OCI-LY1 (cell line): ENCODE data around the gene KIFAP3.

Experiments
- H2AFZ ChIP-seq: fragments of 200-600 bp; sonication (generic), shearing (Covaris generic); 2 replicates; pipeline ENCODE4 v1.6.0; 2014; ENCODE audit warnings: antibody characterized with exemption, mild to moderate bottlenecking, low read length
- H3F3A ChIP-seq: fragments of 200-600 bp; sonication (generic), shearing (Covaris generic); 2 replicates; pipeline ENCODE4 v1.6.0; 2014; ENCODE audit warnings: mild to moderate bottlenecking, antibody characterized with exemption, low read length, moderate library complexity; ENCODE audit not compliant: insufficient read depth
- H3K27ac ChIP-seq: fragments of 200-600 bp; sonication (generic); 2 replicates; pipeline ENCODE4 v1.5.1; 2014; ENCODE audit warnings: low read length, mixed run types, mild to moderate bottlenecking, low read depth; ENCODE audit not compliant: poor library complexity, severe bottlenecking
- H3K27me3 ChIP-seq: fragments of 200-600 bp; sonication (generic); 2 replicates; pipeline ENCODE4 v1.6.0; 2014; ENCODE audit warnings: antibody characterized with exemption, mild to moderate bottlenecking, low read length, moderate library complexity; ENCODE audit not compliant: insufficient read depth
- H3K36me3 ChIP-seq: fragments of 200-600 bp; sonication (generic); 2 replicates; pipeline ENCODE4 v1.6.1; 2014; ENCODE audit warnings: mild to moderate bottlenecking, antibody characterized with exemption, low read length, moderate library complexity, mixed read lengths; ENCODE audit not compliant: insufficient read depth
- H3K4me1 ChIP-seq: fragments of 200-600 bp; sonication (generic); 2 replicates; pipeline ENCODE4 v1.5.1; 2014; ENCODE audit warnings: mild to moderate bottlenecking, low read length, moderate library complexity; ENCODE audit not compliant: insufficient read depth, severe bottlenecking
- H3K4me2 ChIP-seq: fragments of 200-600 bp; sonication (generic), shearing (Covaris generic); 2 replicates; pipeline ENCODE4 v1.6.1; 2014; ENCODE audit warnings: low read length
- H3K4me3 ChIP-seq: fragments of 200-600 bp; sonication (generic); 2 replicates; pipeline ENCODE4 v1.5.1; 2014; ENCODE audit warnings: low read length, low read depth, mild to moderate bottlenecking, mixed read lengths; ENCODE audit not compliant: poor library complexity, severe bottlenecking
- H3K79me2 ChIP-seq: fragments of 200-600 bp; shearing (Covaris generic); 2 replicates; pipeline ENCODE4 v1.6.1; 2016; ENCODE audit warnings: mixed run types, low read length, mixed read lengths; ENCODE audit not compliant: insufficient read depth
- H3K9ac ChIP-seq: fragments of 200-600 bp; sonication (generic), shearing (Covaris generic); 2 replicates; pipeline ENCODE4 v1.6.1; 2014; ENCODE audit warnings: mild to moderate bottlenecking, low read length, mixed read lengths
- H3K9me2 ChIP-seq: fragments of 200-600 bp; sonication (generic), shearing (Covaris generic); 2 replicates; pipeline ENCODE4 v1.6.1; 2014; ENCODE audit warnings: low read depth, mild to moderate bottlenecking, low read length, mixed read lengths
- H3K9me3 ChIP-seq: fragments of 200-600 bp; shearing (Covaris generic); 2 replicates; pipeline ENCODE4 v1.6.1; 2014; ENCODE audit warnings: low read length, mixed read lengths
- H4K20me1 ChIP-seq: fragments of 200-600 bp; sonication (generic), shearing (Covaris generic); 2 replicates; pipeline ENCODE4 v1.6.0; 2016; ENCODE audit warnings: mild to moderate bottlenecking, low read length; ENCODE audit not compliant: insufficient read depth
- EZH2 ChIP-seq: fragments of 200-600 bp; sonication (generic), shearing (Covaris generic); IDR thresholded peaks from 2 replicates; pipeline ENCODE4 v1.8.0; 2017; ENCODE audit warnings: borderline replicate concordance, mixed run types, mild to moderate bottlenecking, antibody characterized with exemption, low read length, moderate library complexity, mixed read lengths
- TF ChIP-seq, protein P1 (sequence below): fragments of 200-600 bp; sonication (generic), shearing (Covaris generic); IDR thresholded peaks from 2 replicates; pipeline ENCODE4 v1.5.1; 2017; ENCODE audit warnings: mild to moderate bottlenecking, antibody characterized with exemption, low read length, moderate library complexity, mixed read lengths

The KIFAP3 gene

GRCh38 chr1:169904834-169905233 lies 169.7 kb downstream of the KIFAP3 start:
- no peak overlapping the region for H3K4me2 ChIP-seq
- no peak overlapping the region for H3K9ac ChIP-seq
- H3K27ac ChIP-seq: no peak overlapping the region
- no peaks in the 10 kb centered on the region for H3K9me3 ChIP-seq
- no peak for TF ChIP-seq EZH2
- TF ChIP-seq, protein P1, sequence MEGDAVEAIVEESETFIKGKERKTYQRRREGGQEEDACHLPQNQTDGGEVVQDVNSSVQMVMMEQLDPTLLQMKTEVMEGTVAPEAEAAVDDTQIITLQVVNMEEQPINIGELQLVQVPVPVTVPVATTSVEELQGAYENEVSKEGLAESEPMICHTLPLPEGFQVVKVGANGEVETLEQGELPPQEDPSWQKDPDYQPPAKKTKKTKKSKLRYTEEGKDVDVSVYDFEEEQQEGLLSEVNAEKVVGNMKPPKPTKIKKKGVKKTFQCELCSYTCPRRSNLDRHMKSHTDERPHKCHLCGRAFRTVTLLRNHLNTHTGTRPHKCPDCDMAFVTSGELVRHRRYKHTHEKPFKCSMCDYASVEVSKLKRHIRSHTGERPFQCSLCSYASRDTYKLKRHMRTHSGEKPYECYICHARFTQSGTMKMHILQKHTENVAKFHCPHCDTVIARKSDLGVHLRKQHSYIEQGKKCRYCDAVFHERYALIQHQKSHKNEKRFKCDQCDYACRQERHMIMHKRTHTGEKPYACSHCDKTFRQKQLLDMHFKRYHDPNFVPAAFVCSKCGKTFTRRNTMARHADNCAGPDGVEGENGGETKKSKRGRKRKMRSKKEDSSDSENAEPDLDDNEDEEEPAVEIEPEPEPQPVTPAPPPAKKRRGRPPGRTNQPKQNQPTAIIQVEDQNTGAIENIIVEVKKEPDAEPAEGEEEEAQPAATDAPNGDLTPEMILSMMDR: no peak
- H3F3A ChIP-seq: no peaks in the 10 kb centered on the region
- no peaks in the 10 kb centered on the region for H3K79me2 ChIP-seq
- H4K20me1 ChIP-seq: no peaks in the 10 kb centered on the region
- H3K27me3 ChIP-seq: peaks cover 6% of the 10 kb centered on the region; the same call in 1 of the 2 replicates
- no peak overlapping the region for H3K4me3 ChIP-seq
- no peak overlapping the region for H2AFZ ChIP-seq
- no peaks in the 10 kb centered on the region for H3K9me2 ChIP-seq
- no peaks in the 10 kb centered on the region for H3K4me1 ChIP-seq
- no peaks in the 10 kb centered on the region for H3K36me3 ChIP-seq

GRCh38 chr1:169902751-169903150 lies 171.7 kb downstream of the KIFAP3 start:
- no peaks in the 10 kb centered on the region for H3K79me2 ChIP-seq
- H3K4me2 ChIP-seq: no peak overlapping the region
- no peak overlapping the region for H2AFZ ChIP-seq
- no peaks in the 10 kb centered on the region for H3K9me2 ChIP-seq
- H3K4me1 ChIP-seq: no peaks in the 10 kb centered on the region
- H3K4me3 ChIP-seq: no peak overlapping the region
- H3K36me3 ChIP-seq: no peaks in the 10 kb centered on the region
- no peaks in the 10 kb centered on the region for H4K20me1 ChIP-seq
- no peaks in the 10 kb centered on the region for H3K9me3 ChIP-seq
- no peak overlapping the region for H3K9ac ChIP-seq
- TF ChIP-seq, protein P1: no peak
- no peak for TF ChIP-seq EZH2
- no peaks in the 10 kb centered on the region for H3F3A ChIP-seq
- no peak overlapping the region for H3K27ac ChIP-seq
- H3K27me3 ChIP-seq: peaks cover 8% of the 10 kb centered on the region; the same call in 1 of the 2 replicates

GRCh38 chr1:169901115-169901514 lies 173.4 kb downstream of the KIFAP3 start:
- no peaks in the 10 kb centered on the region for H3K9me3 ChIP-seq
- peaks cover 8% of the 10 kb centered on the region; the same call in 1 of the 2 replicates for H3K27me3 ChIP-seq
- H3K36me3 ChIP-seq: no peaks in the 10 kb centered on the region
- no peaks in the 10 kb centered on the region for H4K20me1 ChIP-seq
- no peak overlapping the region for H3K4me2 ChIP-seq
- H3K4me1 ChIP-seq: no peaks in the 10 kb centered on the region
- H3K9me2 ChIP-seq: no peaks in the 10 kb centered on the region
- no peaks in the 10 kb centered on the region for H3K79me2 ChIP-seq
- no peak overlapping the region for H3K4me3 ChIP-seq
- no peak overlapping the region for H2AFZ ChIP-seq
- no peak overlapping the region for H3K9ac ChIP-seq
- no peak overlapping the region for H3K27ac ChIP-seq
- TF ChIP-seq, protein P1: no peak
- TF ChIP-seq EZH2: no peak
- H3F3A ChIP-seq: no peaks in the 10 kb centered on the region
